Keratinocyte (primary cell): ENCODE data around the gene TOLLIP. TPM values are rescaled to one million over a fixed set of nuclear protein-coding genes. Genes with fewer than 3 reads are reported as not detected.

Experiments used
- DNase-seq: peaks from one replicate; pipeline ENCODE4 v3.0.0-alpha.2; 2011; ENCODE audit warnings: low read depth, missing footprints, low spot score
- FAIRE-seq: peaks from 2 replicates; lab custom pipeline; 2011; peaks lifted over from hg19 to GRCh38; lab: Jason Lieb, UNC
- H2AFZ ChIP-seq: 2 replicates; pipeline ENCODE4 v1.6.0; 2012; ENCODE audit warnings: low read length, control low read depth, inconsistent platforms; ENCODE audit not compliant: control insufficient read depth
- H3K27ac ChIP-seq: 2 replicates; pipeline ENCODE4 v1.5.1; 2011; ENCODE audit warnings: low read length; ENCODE audit not compliant: control insufficient read depth, insufficient read depth
- H3K27me3 ChIP-seq: 3 replicates; pipeline ENCODE4 v1.6.0; 2011; ENCODE audit warnings: low read length; ENCODE audit not compliant: control insufficient read depth, insufficient read depth; ENCODE audit errors: extremely low read depth
- H3K36me3 ChIP-seq, 2 experiments: 2 replicates in 1 of 2; 3 replicates in 1 of 2; pipeline ENCODE4 v1.5.1; 2011; ENCODE audit warnings: low read length in 2 of 2, mild to moderate bottlenecking in 1 of 2; ENCODE audit not compliant: control insufficient read depth in 2 of 2, insufficient read depth in 2 of 2; ENCODE audit errors: extremely low read depth in 1 of 2
- H3K4me1 ChIP-seq: 3 replicates; pipeline ENCODE4 v1.5.1; 2011; ENCODE audit warnings: low read length; ENCODE audit not compliant: control insufficient read depth, insufficient read depth; ENCODE audit errors: extremely low read depth
- H3K4me2 ChIP-seq: 3 replicates; pipeline ENCODE4 v1.6.0; 2011; ENCODE audit warnings: low read depth, low read length; ENCODE audit not compliant: control insufficient read depth, insufficient read depth; ENCODE audit errors: extremely low read depth
- H3K4me3 ChIP-seq, 3 experiments: fragments of 200-600 bp in 1 of 3; sonication (generic) in 1 of 3; 2 replicates in 2 of 3; 3 replicates in 1 of 3; pipeline ENCODE4 v1.5.1; 2011 to 2016; ENCODE audit warnings: low read length in 3 of 3, mild to moderate bottlenecking in 3 of 3, control low read depth in 2 of 3, inconsistent platforms in 1 of 3, low read depth in 1 of 3, mixed read lengths in 1 of 3, mixed run types in 1 of 3, moderate library complexity in 1 of 3; ENCODE audit not compliant: control insufficient read depth in 2 of 3, insufficient read depth in 2 of 3; ENCODE audit errors: extremely low read depth in 1 of 3
- H3K79me2 ChIP-seq: 2 replicates; pipeline ENCODE4 v1.6.0; 2012; ENCODE audit warnings: low read length; ENCODE audit not compliant: control insufficient read depth, insufficient read depth
- H3K9ac ChIP-seq: 3 replicates; pipeline ENCODE4 v1.6.0; 2011; ENCODE audit warnings: low read length; ENCODE audit not compliant: control insufficient read depth, insufficient read depth; ENCODE audit errors: extremely low read depth
- H3K9me1 ChIP-seq: 3 replicates; pipeline ENCODE4 v1.6.0; 2011; ENCODE audit warnings: low read length; ENCODE audit not compliant: control insufficient read depth, insufficient read depth; ENCODE audit errors: extremely low read depth
- H3K9me3 ChIP-seq: 2 replicates; pipeline ENCODE4 v1.5.1; 2012; ENCODE audit warnings: low read depth, low read length; ENCODE audit not compliant: control insufficient read depth
- H4K20me1 ChIP-seq: 3 replicates; pipeline ENCODE4 v1.6.0; 2011; ENCODE audit warnings: low read length; ENCODE audit not compliant: control insufficient read depth, insufficient read depth; ENCODE audit errors: extremely low read depth
- EZH2 ChIP-seq: IDR thresholded peaks from one replicate; pipeline ENCODE4 v1.6.1; 2012; ENCODE audit warnings: inconsistent platforms, mild to moderate bottlenecking, low read length, moderate library complexity
- dilution Hi-C: fragments of 300-500 bp; cut with MboI; formaldehyde crosslinking; loops from one replicate; pipeline ENCODE4 v1.7.0; 2020; ENCODE audit warnings: low sequenced_read_pairs; ENCODE audit not compliant: extremely low pct_ligation_motif_present
- polyA plus RNA-seq, 5 experiments: library from polyadenylated mRNA; depleted of rRNA in 3 of 5; stranded (reverse) in 3 of 5; stranded (forward) in 1 of 5; unstranded in 1 of 5; fragments of >200 nt; gene quantifications; 1 replicate in 1 of 5; 2 replicates in 3 of 5; 3 replicates in 1 of 5; pipeline versions ENCODE4 v1.2.1 to v1.2.3, GENCODE V29; 2011 to 2012; ENCODE audit warnings: missing spikeins in 2 of 5, low read depth in 1 of 5, low replicate concordance in 1 of 5
- TF ChIP-seq, protein P1 (sequence below), 3 experiments: IDR thresholded peaks in 1 of 3; conservative IDR thresholded peaks in 1 of 3; optimal IDR thresholded peaks in 1 of 3; 2 replicates in 2 of 3; 3 replicates in 1 of 3; pipeline versions ENCODE3 to v1.5.1; 2011; ENCODE audit warnings: low read length in 3 of 3, mild to moderate bottlenecking in 3 of 3, moderate library complexity in 2 of 3, control low read depth in 1 of 3, inconsistent platforms in 1 of 3; ENCODE audit not compliant: insufficient read depth in 2 of 3; ENCODE audit errors: extremely low read depth in 1 of 3

TOLLIP gene
- polyA plus RNA-seq, 1 donor (not counting 4 experiments of a cell fraction or from before 2014, with no cell fraction given) = 40.2 TPM

DNA sequence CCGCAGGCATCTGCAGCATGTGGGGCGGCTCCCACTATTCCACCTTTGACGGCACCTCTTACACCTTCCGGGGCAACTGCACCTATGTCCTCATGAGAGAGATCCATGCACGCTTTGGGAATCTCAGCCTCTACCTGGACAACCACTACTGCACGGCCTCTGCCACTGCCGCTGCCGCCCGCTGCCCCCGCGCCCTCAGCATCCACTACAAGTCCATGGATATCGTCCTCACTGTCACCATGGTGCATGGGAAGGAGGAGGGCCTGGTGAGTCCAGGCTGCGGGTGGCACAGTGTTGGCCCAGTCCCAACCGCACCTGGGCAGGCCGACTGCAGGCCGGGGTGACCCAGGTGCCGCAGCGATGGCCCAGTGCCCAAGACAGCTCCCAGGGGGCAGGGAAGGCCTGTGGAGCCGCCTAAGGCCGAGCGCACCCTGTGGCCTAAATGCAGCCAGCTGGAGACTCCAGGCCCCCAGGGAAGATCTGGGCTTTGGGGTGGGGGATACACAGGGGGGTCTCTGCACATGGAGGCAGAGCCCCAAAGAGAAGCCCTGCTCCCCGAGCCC is 55.3 kb downstream of the TOLLIP start:
- H3K27ac ChIP-seq = no peak overlapping the region
- H3K9me3 ChIP-seq = peaks cover 11% of the 10 kb centered on the region
- H3K79me2 ChIP-seq = no peaks in the 10 kb centered on the region
- DNase-seq (no peak), FAIRE-seq (no peak)
- H3K36me3 ChIP-seq = no peaks in the 10 kb centered on the region
- H3K9ac ChIP-seq = no peak overlapping the region
- no peaks in the 10 kb centered on the region for H3K27me3 ChIP-seq
- H3K4me1 ChIP-seq = no peaks in the 10 kb centered on the region
- dilution Hi-C loops = no loop called here
- no peak overlapping the region for H3K4me3 ChIP-seq
- H3K9me1 ChIP-seq = no peaks in the 10 kb centered on the region
- no peaks in the 10 kb centered on the region for H4K20me1 ChIP-seq
- TF ChIP-seq, protein P1, sequence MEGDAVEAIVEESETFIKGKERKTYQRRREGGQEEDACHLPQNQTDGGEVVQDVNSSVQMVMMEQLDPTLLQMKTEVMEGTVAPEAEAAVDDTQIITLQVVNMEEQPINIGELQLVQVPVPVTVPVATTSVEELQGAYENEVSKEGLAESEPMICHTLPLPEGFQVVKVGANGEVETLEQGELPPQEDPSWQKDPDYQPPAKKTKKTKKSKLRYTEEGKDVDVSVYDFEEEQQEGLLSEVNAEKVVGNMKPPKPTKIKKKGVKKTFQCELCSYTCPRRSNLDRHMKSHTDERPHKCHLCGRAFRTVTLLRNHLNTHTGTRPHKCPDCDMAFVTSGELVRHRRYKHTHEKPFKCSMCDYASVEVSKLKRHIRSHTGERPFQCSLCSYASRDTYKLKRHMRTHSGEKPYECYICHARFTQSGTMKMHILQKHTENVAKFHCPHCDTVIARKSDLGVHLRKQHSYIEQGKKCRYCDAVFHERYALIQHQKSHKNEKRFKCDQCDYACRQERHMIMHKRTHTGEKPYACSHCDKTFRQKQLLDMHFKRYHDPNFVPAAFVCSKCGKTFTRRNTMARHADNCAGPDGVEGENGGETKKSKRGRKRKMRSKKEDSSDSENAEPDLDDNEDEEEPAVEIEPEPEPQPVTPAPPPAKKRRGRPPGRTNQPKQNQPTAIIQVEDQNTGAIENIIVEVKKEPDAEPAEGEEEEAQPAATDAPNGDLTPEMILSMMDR (optimal IDR thresholded peaks at IDR 0.05 in 1 of 3, IDR thresholded peaks at IDR 0.05 in 1 of 3, conservative IDR thresholded peaks at IDR 0.05 in 1 of 3; ENCODE audit: extremely low read depth in 1 of 3, insufficient read depth in 2 of 3, low read length in 3 of 3) = no peak
- TF ChIP-seq EZH2 = no peak
- H2AFZ ChIP-seq = no peak overlapping the region
- no peak overlapping the region for H3K4me2 ChIP-seq

- Histone ChIP-seq H3K9me3 (peaks cover 11% of the 10 kb centered on the region), H4K20me1 (no peaks in the 10 kb centered on the region), H3K4me2 (no peak overlapping the region), H3K4me1 (no peaks in the 10 kb centered on the region), H3K27ac (no peak overlapping the region), H3K9me1 (no peaks in the 10 kb centered on the region), H3K9ac (no peak overlapping the region), H3K4me3 (no peak overlapping the region), H3K36me3 (no peaks in the 10 kb centered on the region), H3K79me2 (no peaks in the 10 kb centered on the region), H3K27me3 (no peaks in the 10 kb centered on the region), H2AFZ (no peak overlapping the region)
- DNase-seq (no peak), FAIRE-seq (no peak)
- dilution Hi-C loops = no loop called here
- TF ChIP-seq EZH2 = no peak
- TF ChIP-seq, protein P1 (optimal IDR thresholded peaks at IDR 0.05 in 1 of 3, IDR thresholded peaks at IDR 0.05 in 1 of 3, conservative IDR thresholded peaks at IDR 0.05 in 1 of 3; ENCODE audit: extremely low read depth in 1 of 3, insufficient read depth in 2 of 3, low read length in 3 of 3) = no peak
Observed at GRCh38 chr11:1253103-1253485, 56.3 kb downstream of the TOLLIP start.
